Neural progenitor cell (in vitro differentiated cells): ENCODE measurements around the gene WWOX. TPM values are rescaled to one million over a fixed set of nuclear protein-coding genes. Genes with fewer than 3 reads are reported as not detected.

Experiments
- DNase-seq: peaks from one replicate; pipeline ENCODE4 v3.0.0-alpha.2; 2016; ENCODE audit warnings: low spot score
- H2AFZ ChIP-seq: fragments of 200-600 bp; sonication (generic); replicated peaks from 2 replicates; pipeline ENCODE4 v1.6.1; 2016; ENCODE audit warnings: antibody characterized with exemption
- H3F3A ChIP-seq: fragments of 200-600 bp; sonication (generic); 2 replicates; pipeline ENCODE4 v1.6.1; 2016; ENCODE audit warnings: antibody characterized with exemption, low read depth
- H3K27ac ChIP-seq: fragments of 200-600 bp; sonication (generic); 2 replicates; pipeline ENCODE4 v1.5.1; 2016; ENCODE audit warnings: mild to moderate bottlenecking
- H3K27me3 ChIP-seq: fragments of 200-600 bp; sonication (generic); 2 replicates; pipeline ENCODE4 v1.6.1; 2016; ENCODE audit warnings: mild to moderate bottlenecking, moderate library complexity
- H3K36me3 ChIP-seq: fragments of 200-600 bp; sonication (generic); 2 replicates; pipeline ENCODE4 v1.5.1; 2016
- H3K4me1 ChIP-seq: fragments of 200-600 bp; sonication (generic); 2 replicates; pipeline ENCODE4 v1.6.1; 2016; ENCODE audit warnings: mixed run types
- H3K4me2 ChIP-seq: fragments of 200-600 bp; sonication (generic); 2 replicates; pipeline ENCODE4 v1.6.1; 2016
- H3K4me3 ChIP-seq: fragments of 200-600 bp; sonication (generic); 2 replicates; pipeline ENCODE4 v1.5.1; 2016
- H3K79me2 ChIP-seq: fragments of 200-600 bp; sonication (generic); 2 replicates; pipeline ENCODE4 v1.6.1; 2016; ENCODE audit warnings: low read depth
- H3K9ac ChIP-seq: fragments of 200-600 bp; sonication (generic); 2 replicates; pipeline ENCODE4 v1.6.1; 2016
- H3K9me3 ChIP-seq: fragments of 200-600 bp; sonication (generic); 2 replicates; pipeline ENCODE4 v1.5.1; 2016; ENCODE audit warnings: low read depth
- H4K20me1 ChIP-seq: fragments of 200-600 bp; sonication (generic); 2 replicates; pipeline ENCODE4 v1.6.1; 2016; ENCODE audit warnings: low read depth
- H3K27ac Mint-ChIP-seq: 3 replicates; pipeline ENCODE4 v1.8.0; 2021; ENCODE audit warnings: mixed read lengths
- H3K27me3 Mint-ChIP-seq: 2 replicates; pipeline ENCODE4 v1.8.0; 2022; ENCODE audit warnings: low read depth, mild to moderate bottlenecking, inconsistent platforms, moderate library complexity, mixed read lengths; ENCODE audit not compliant: insufficient read depth
- H3K36me3 Mint-ChIP-seq: 3 replicates; pipeline ENCODE4 v1.8.0; 2021; ENCODE audit warnings: mixed read lengths
- H3K4me1 Mint-ChIP-seq: 3 replicates; pipeline ENCODE4 v1.8.0; 2021; ENCODE audit warnings: mixed read lengths
- H3K4me3 Mint-ChIP-seq: 3 replicates; pipeline ENCODE4 v1.8.0; 2021; ENCODE audit warnings: mild to moderate bottlenecking, moderate library complexity, mixed read lengths
- H3K9me3 Mint-ChIP-seq: 3 replicates; pipeline ENCODE4 v1.8.0; 2020; ENCODE audit warnings: mixed read lengths
- CTCF ChIP-seq: fragments of 200-600 bp; sonication (generic); IDR thresholded peaks from 2 replicates; pipeline ENCODE4 v1.5.1; 2017; ENCODE audit warnings: antibody characterized with exemption, mild to moderate bottlenecking
- EZH2 ChIP-seq: fragments of 200-600 bp; sonication (generic); IDR thresholded peaks from 2 replicates; pipeline ENCODE4 v1.6.1; 2017; ENCODE audit warnings: antibody characterized with exemption, mild to moderate bottlenecking, moderate library complexity
- EZH2phosphoT487 ChIP-seq: fragments of 200-600 bp; sonication (generic); IDR thresholded peaks from 2 replicates; pipeline ENCODE4 v1.6.1; 2017; ENCODE audit warnings: antibody characterized with exemption
- total RNA-seq: library from RNA; depleted of rRNA; stranded (reverse); fragments of >200 nt; gene quantifications from 2 replicates; pipeline ENCODE4 v1.2.3, GENCODE V29; 2015; ENCODE audit warnings: low replicate concordance

Gene WWOX
- total RNA-seq, 1 donor from 2014 or later: 63.7 TPM

- Histone ChIP-seq H4K20me1 (no peaks in the 10 kb centered on the region), H3F3A (no peaks in the 10 kb centered on the region), H3K27me3 (no peaks in the 10 kb centered on the region), H3K36me3 (no peaks in the 10 kb centered on the region), H3K4me1 (peaks cover 25% of the 10 kb centered on the region), H3K9me3 (no peaks in the 10 kb centered on the region), H3K9ac (no peak overlapping the region), H3K4me3 (no peak overlapping the region), H2AFZ (no peak overlapping the region), H3K27ac (no peak overlapping the region), H3K79me2 (no peaks in the 10 kb centered on the region), H3K4me2 (no peak overlapping the region)
- no peaks in the 10 kb centered on the region for H3K36me3 Mint-ChIP-seq
- H3K4me1 Mint-ChIP-seq: peaks cover 24% of the 10 kb centered on the region
- peaks cover 7% of the 10 kb centered on the region for H3K9me3 Mint-ChIP-seq
- TF ChIP-seq CTCF (no peak), EZH2 (no peak), EZH2phosphoT487 (no peak)
- no peak for DNase-seq
- peaks cover 4% of the 10 kb centered on the region for H3K27me3 Mint-ChIP-seq
- H3K27ac Mint-ChIP-seq: peak overlapping the region; percentile 10
- H3K4me3 Mint-ChIP-seq: no peak overlapping the region
Observed at GRCh38 chr16:78663690-78664089, 564.2 kb downstream of the WWOX start.

- H3K27ac ChIP-seq: no peak overlapping the region
- no peaks in the 10 kb centered on the region for H3F3A ChIP-seq
- no peaks in the 10 kb centered on the region for H4K20me1 ChIP-seq
- Mint-ChIP-seq H3K27ac (no peak overlapping the region), H3K36me3 (no peaks in the 10 kb centered on the region), H3K4me1 (peaks cover 24% of the 10 kb centered on the region), H3K4me3 (no peak overlapping the region), H3K9me3 (peaks cover 7% of the 10 kb centered on the region), H3K27me3 (peaks cover 7% of the 10 kb centered on the region)
- peak; percentile 33 for DNase-seq
- no peak for TF ChIP-seq CTCF
- TF ChIP-seq EZH2: no peak
- no peak for TF ChIP-seq EZH2phosphoT487
- no peak overlapping the region for H3K4me2 ChIP-seq
- no peak overlapping the region for H3K4me3 ChIP-seq
- peaks cover 32% of the 10 kb centered on the region for H3K4me1 ChIP-seq
- H3K36me3 ChIP-seq: no peaks in the 10 kb centered on the region
- no peak overlapping the region for H3K9ac ChIP-seq
- H3K27me3 ChIP-seq: no peaks in the 10 kb centered on the region
- H3K79me2 ChIP-seq: no peaks in the 10 kb centered on the region
- no peaks in the 10 kb centered on the region for H3K9me3 ChIP-seq
- no peak overlapping the region for H2AFZ ChIP-seq
Observed at GRCh38 chr16:78664811-78665772, 565.6 kb downstream of the WWOX start.

- Histone ChIP-seq H3F3A (no peaks in the 10 kb centered on the region), H3K79me2 (no peaks in the 10 kb centered on the region), H3K4me3 (no peak overlapping the region), H3K4me2 (no peak overlapping the region), H3K27ac (no peak overlapping the region), H2AFZ (no peak overlapping the region), H3K27me3 (no peaks in the 10 kb centered on the region), H4K20me1 (no peaks in the 10 kb centered on the region), H3K36me3 (no peaks in the 10 kb centered on the region), H3K9ac (no peak overlapping the region), H3K9me3 (no peaks in the 10 kb centered on the region), H3K4me1 (peaks cover 33% of the 10 kb centered on the region)
- Mint-ChIP-seq H3K9me3 (peaks cover 6% of the 10 kb centered on the region), H3K27ac (no peak overlapping the region), H3K4me3 (no peak overlapping the region), H3K36me3 (no peaks in the 10 kb centered on the region), H3K27me3 (peaks cover 7% of the 10 kb centered on the region), H3K4me1 (peaks cover 22% of the 10 kb centered on the region)
- DNase-seq: no peak
- TF ChIP-seq EZH2phosphoT487: no peak
Observed at GRCh38 chr16:78666318-78666717, 566.9 kb downstream of the WWOX start.

- Mint-ChIP-seq H3K36me3 (no peaks in the 10 kb centered on the region), H3K27ac (no peak overlapping the region), H3K4me1 (peaks cover 29% of the 10 kb centered on the region), H3K4me3 (no peak overlapping the region), H3K27me3 (peaks cover 3% of the 10 kb centered on the region), H3K9me3 (peaks cover 5% of the 10 kb centered on the region)
- Histone ChIP-seq H3K9me3 (no peaks in the 10 kb centered on the region), H3K4me3 (no peak overlapping the region), H3K4me2 (no peak overlapping the region), H4K20me1 (no peaks in the 10 kb centered on the region), H2AFZ (no peak overlapping the region), H3F3A (no peaks in the 10 kb centered on the region), H3K4me1 (peaks cover 26% of the 10 kb centered on the region), H3K27ac (no peak overlapping the region), H3K79me2 (no peaks in the 10 kb centered on the region), H3K9ac (no peak overlapping the region), H3K36me3 (no peaks in the 10 kb centered on the region), H3K27me3 (no peaks in the 10 kb centered on the region)
- no peak for TF ChIP-seq EZH2
- TF ChIP-seq CTCF: no peak
- TF ChIP-seq EZH2phosphoT487: no peak
- no peak for DNase-seq
Observed at GRCh38 chr16:78667675-78668074, 568.2 kb downstream of the WWOX start.
